ENCODE data around the gene BRSK1. TPM values are rescaled to one million over a fixed set of nuclear protein-coding genes. Genes with fewer than 3 reads are reported as not detected.

Gene BRSK1
- total and polyA plus RNA-seq, 2 of the 8 experiments (the other 6 are each of a cell fraction or from before 2014, with no cell fraction given): 27.6 to 32.7 TPM

DNA sequence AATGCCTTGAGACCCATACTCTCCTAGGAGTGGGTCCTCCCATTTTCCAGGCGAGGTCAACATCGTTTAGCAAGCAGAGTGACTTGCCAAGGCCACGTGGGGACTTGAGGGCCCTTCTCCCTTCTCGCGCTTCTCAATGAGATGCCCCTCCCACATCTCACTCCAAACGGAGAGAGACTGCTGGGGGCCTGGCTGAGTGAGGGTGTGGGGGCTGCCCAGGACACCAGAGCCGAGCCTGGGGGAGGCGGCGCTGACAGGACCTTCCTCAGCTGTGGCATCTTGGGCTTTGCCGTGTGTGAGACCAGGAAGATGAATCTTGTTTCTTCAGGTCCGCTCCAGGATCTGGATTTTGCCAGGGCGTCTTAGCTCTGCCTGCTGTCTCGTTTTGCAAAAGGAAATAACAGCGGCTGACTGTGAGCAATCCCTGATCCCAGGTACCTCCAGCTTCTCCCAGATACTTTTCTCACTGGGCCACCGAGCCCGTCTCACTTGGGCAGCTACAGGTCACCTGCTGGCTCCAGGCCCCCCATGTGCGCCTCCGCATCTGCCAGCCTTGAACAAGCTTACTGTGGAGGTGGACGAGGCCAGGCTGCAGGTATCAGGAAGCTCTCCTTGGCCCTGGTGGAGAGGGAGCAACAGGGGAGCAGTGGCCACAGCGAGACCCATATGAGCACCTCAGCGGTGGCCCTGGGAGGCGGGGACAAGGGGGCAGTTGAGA is 64.7 kb downstream of the BRSK1 start (continued):
- TF ChIP-seq CEBPB (IDR thresholded peaks at IDR 0.05; ENCODE audit: low read depth, low read length) (no peak), BACH1 (IDR thresholded peaks at IDR 0.05; ENCODE audit: low read length) (no peak), SIRT6 (IDR thresholded peaks at IDR 0.05; ENCODE audit: low read length) (no peak), SAP30 (IDR thresholded peaks at IDR 0.05; ENCODE audit: insufficient read depth, insufficient replicate concordance, low read length) (no peak), SIN3A (conservative IDR thresholded peaks at IDR 0.05 in 1 of 2, IDR thresholded peaks at IDR 0.05 in 1 of 2; ENCODE audit: low read depth in 1 of 2, low read length in 2 of 2) (no peak), TAF7 (optimal IDR thresholded peaks at IDR 0.05; ENCODE audit: borderline replicate concordance, low read depth, low read length) (peak; percentile 43), YY1 (IDR thresholded peaks at IDR 0.05; ENCODE audit: low read depth, low read length) (0 out of 2 replicates have a peak, but pooled peaks have one; percentile 4), RBBP5 (IDR thresholded peaks at IDR 0.05; ENCODE audit: borderline replicate concordance, low read depth, low read length) (0 out of 2 replicates have a peak, but pooled peaks have one; percentile 61), BCL11A (IDR thresholded peaks at IDR 0.05; ENCODE audit: low read depth in 2 of 2, low read length in 2 of 2) (no peak), ZNF274 (IDR thresholded peaks at IDR 0.05; ENCODE audit: borderline replicate concordance, extremely low read depth, low read length) (no peak), CHD2 (IDR thresholded peaks at IDR 0.05; ENCODE audit: low read length) (peak; percentile 54; the same call in 1 of the 2 replicates), CBX8 (IDR thresholded peaks at IDR 0.05; ENCODE audit: borderline replicate concordance, low read depth, low read length) (no peak), CTBP2 (IDR thresholded peaks at IDR 0.05; ENCODE audit: borderline replicate concordance, insufficient read depth, insufficient read length, low read length) (no peak), SRF (IDR thresholded peaks at IDR 0.05; ENCODE audit: low read depth, low read length) (no peak), HDAC2 (IDR thresholded peaks at IDR 0.05; ENCODE audit: borderline replicate concordance in 1 of 2, low read depth in 2 of 2, low read length in 2 of 2) (no peak), JUN (IDR thresholded peaks at IDR 0.05; ENCODE audit: low read depth, low read length) (no peak), SP4 (IDR thresholded peaks at IDR 0.05; ENCODE audit: low read length) (no peak), GABPA (IDR thresholded peaks at IDR 0.05; ENCODE audit: borderline replicate concordance, insufficient read depth, low read length) (peak; percentile 11; the same call in 1 of the 2 replicates), EZH2 (IDR thresholded peaks at IDR 0.05; ENCODE audit: low read depth, low read length, severe bottlenecking) (no peak), NRF1 (IDR thresholded peaks at IDR 0.05; ENCODE audit: low read depth, low read length) (no peak)
- TF ChIP-seq, protein P1, sequence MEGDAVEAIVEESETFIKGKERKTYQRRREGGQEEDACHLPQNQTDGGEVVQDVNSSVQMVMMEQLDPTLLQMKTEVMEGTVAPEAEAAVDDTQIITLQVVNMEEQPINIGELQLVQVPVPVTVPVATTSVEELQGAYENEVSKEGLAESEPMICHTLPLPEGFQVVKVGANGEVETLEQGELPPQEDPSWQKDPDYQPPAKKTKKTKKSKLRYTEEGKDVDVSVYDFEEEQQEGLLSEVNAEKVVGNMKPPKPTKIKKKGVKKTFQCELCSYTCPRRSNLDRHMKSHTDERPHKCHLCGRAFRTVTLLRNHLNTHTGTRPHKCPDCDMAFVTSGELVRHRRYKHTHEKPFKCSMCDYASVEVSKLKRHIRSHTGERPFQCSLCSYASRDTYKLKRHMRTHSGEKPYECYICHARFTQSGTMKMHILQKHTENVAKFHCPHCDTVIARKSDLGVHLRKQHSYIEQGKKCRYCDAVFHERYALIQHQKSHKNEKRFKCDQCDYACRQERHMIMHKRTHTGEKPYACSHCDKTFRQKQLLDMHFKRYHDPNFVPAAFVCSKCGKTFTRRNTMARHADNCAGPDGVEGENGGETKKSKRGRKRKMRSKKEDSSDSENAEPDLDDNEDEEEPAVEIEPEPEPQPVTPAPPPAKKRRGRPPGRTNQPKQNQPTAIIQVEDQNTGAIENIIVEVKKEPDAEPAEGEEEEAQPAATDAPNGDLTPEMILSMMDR (IDR thresholded peaks at IDR 0.05; ENCODE audit: control extremely low read depth in 1 of 3, insufficient read depth in 1 of 3, low read depth in 1 of 3, low read length in 3 of 3): no peak
